ENCODE data around the gene CRHBP.

CRHBP gene

DNA sequence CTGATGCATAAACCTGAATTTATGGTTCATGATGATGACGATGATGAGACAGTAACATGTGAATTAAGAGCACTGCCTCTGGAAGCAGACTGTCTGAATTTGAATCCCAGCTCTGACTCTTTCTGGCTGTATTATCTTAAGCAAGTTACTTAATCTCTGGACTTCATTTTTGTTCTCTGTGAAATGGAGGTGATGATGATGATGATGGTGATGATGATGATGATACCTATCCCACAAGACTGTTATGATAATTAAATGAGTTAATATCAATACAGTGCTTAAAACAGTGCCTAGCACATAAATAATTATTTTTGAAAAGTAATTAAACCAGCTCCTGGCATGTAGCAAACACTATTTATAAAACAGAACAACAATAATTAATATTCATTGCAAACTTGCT, 64.1 kb downstream of the CRHBP start:
- H3K4me3 ChIP-seq (ENCODE audit: low read depth, low read length), result no peak overlapping the region
- TF ChIP-seq, protein P1, sequence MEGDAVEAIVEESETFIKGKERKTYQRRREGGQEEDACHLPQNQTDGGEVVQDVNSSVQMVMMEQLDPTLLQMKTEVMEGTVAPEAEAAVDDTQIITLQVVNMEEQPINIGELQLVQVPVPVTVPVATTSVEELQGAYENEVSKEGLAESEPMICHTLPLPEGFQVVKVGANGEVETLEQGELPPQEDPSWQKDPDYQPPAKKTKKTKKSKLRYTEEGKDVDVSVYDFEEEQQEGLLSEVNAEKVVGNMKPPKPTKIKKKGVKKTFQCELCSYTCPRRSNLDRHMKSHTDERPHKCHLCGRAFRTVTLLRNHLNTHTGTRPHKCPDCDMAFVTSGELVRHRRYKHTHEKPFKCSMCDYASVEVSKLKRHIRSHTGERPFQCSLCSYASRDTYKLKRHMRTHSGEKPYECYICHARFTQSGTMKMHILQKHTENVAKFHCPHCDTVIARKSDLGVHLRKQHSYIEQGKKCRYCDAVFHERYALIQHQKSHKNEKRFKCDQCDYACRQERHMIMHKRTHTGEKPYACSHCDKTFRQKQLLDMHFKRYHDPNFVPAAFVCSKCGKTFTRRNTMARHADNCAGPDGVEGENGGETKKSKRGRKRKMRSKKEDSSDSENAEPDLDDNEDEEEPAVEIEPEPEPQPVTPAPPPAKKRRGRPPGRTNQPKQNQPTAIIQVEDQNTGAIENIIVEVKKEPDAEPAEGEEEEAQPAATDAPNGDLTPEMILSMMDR (IDR thresholded peaks at IDR 0.05; ENCODE audit: low read depth, low read length), result no peak

DNA sequence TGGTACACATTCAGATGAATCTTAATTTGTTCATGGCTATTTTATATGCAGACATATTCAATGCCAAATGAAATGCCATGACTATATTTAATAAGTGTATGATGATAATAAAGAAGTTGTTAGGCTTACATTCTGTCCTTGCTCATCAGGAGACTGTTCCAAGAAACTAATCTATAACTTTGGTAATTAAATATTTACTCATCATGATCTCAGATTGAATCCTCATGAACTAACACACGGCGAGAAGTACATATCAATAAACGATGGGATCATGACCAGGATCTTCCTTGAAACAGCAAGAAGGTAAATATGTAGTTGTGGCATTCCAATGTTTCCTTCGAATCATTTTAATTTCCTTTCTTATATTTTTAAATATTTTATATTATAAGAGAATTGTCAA, 64.8 kb downstream of the CRHBP start:
- TF ChIP-seq, protein P1 (IDR thresholded peaks at IDR 0.05; ENCODE audit: low read depth, low read length), result no peak

More for the DNA sequence above, 64.8 kb downstream of the CRHBP start:
- no peak overlapping the region for H3K4me3 ChIP-seq (ENCODE audit: low read depth, low read length)

Data from WI38 (cell line).